Measurements from ENCODE around the gene MARVELD1.
A peak's percentile ranks its signal among the peaks of the same experiment; 100 is the strongest.

MARVELD1 gene

DNA sequence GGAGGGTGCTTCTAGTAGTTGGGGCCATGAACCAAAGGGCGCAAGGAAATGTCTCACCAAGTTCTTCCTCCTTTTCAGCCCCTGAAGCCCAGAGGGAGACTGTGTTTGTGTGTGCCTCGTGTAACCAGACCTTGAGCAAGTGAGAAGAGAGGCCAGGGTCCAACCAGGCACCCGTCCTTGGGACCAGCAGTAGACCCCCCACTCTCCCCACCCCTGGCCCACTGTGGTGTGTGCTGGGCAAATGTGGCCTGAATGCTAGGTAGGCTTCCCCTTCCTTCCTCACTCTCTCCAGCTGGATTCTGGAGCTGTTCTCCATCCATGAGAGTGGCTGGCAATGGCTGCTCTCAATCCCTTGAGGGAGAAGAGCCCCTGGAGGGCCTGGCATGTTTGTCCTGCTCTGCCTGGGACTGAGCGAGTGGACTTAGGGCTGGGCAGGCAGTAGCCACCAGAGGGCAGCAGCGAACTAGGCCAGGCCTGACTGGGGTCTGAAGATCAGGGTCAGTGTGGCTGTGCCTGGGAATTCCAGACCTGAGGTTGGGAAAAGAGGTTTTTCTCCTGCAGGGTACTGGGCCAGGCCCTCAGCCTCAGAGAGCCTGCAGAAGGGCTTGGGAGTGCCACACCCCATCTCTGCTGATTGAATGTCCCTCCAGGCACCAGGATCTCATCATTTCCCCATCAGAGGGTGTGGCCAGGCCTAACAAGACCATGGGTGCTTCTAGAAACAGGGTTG, 45.8 kb downstream of the MARVELD1 start:
- DNase-seq: peak; percentile 50 to 54

- DNase-seq: no peak
Observed at GRCh38 chr10:97759946-97760345, 46.4 kb downstream of the MARVELD1 start.

- DNase-seq: no peak
Observed at GRCh38 chr10:97760461-97761257, 47.1 kb downstream of the MARVELD1 start.

- DNase-seq: no peak
Observed at GRCh38 chr10:97761331-97761865, 47.9 kb downstream of the MARVELD1 start.

- no peak for DNase-seq
Observed at GRCh38 chr10:97762056-97762455, 48.5 kb downstream of the MARVELD1 start.

DNA sequence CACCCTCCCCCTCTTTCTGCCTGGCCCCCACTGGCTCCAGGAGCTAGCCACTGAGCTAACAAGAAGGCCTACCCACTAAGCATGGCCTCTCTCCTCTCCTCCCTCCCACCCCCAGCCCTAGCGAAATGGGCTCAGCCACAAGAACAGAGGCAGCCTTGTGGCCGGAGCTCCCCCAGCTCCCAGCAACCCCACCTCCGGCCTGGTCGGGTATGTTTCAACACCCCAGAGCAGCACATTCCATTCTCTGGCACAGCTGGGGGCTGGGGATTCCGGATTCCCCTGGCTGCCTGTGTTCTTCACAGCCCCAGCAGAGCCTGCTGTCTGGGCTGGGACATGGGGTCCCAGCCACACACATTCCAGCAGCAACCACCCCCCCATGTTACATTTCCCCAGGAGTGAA, 49.3 kb downstream of the MARVELD1 start:
- DNase-seq: no peak

- no peak for DNase-seq
Observed at GRCh38 chr10:97763411-97763810, 49.9 kb downstream of the MARVELD1 start.

- DNase-seq: no peak
Observed at GRCh38 chr10:97763947-97764346, 50.4 kb downstream of the MARVELD1 start.

DNA sequence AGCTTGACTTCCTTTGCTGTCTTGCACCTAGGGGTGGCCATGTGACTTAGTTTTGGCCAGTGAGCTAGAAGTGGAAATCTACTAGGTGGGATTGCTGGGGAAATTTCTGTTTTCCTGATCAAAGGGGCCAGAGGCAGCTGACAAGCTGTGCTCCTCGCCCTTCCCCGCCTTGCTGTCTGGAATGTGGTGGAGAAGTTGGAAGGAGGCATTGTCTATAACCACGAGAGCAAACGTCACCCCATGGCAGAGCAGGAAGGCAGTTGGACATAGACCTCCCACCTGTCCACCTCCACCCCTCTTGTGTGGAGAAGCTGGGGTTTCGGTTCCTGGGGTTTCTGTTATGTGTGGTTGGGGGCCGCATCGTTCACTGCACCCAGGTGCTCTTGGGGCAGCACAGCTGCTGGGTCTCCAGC, 51.0 kb downstream of the MARVELD1 start:
- no peak for DNase-seq

DNA sequence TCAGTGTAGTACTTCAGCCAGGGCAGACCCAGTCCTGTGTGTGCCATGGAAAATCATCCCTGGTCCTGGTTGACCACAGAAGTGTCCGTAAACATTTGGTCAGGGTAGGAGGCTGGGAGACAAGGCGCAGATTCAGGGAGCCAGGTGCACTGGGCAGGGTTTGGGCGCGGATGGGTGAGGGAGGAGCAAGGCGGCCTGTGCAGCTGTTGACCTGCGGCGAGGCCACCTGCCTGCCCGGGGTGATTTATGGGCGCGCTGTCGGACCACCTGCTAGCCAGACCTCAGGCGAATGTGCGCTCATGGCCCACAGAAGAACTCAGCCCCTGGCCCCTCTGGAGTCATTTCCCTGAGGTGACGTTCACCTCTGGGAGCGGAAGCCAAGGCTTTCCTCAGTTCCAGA, 51.7 kb downstream of the MARVELD1 start:
- no peak for DNase-seq

DNA sequence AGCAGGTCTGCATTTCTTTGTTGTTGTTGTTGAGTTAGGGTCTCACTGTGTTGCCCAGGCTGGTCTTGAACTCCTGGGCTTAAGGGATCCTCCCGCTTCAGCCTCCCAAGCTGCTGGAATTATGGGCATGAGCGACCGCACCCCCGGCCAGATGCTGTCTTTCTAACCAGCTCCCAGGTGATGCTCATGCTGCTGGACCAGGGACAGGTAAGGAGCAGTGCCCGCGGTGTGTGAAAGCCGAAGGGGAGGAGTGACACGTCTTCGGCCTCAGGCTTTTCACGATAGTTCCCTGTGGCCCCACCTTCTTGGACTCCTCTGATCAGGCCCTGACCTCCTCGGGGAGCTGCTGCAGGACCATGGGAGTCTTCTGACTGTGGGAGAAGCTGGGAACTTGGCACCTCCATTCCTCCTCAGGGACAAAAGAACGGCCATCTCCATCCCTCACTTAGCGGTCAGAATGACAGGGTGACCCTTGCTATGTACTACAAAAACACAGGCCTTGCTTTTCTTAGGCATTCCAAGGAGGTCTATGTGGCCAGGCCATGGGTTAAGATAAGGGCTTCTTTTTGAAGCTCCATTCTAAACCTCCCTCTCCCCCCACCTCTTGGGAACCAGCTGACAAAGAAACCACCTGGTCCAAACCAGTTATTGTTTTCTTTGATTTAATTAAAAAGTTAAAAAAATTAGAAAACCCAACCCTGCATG, 52.7 kb downstream of the MARVELD1 start:
- DNase-seq: no peak

DNA sequence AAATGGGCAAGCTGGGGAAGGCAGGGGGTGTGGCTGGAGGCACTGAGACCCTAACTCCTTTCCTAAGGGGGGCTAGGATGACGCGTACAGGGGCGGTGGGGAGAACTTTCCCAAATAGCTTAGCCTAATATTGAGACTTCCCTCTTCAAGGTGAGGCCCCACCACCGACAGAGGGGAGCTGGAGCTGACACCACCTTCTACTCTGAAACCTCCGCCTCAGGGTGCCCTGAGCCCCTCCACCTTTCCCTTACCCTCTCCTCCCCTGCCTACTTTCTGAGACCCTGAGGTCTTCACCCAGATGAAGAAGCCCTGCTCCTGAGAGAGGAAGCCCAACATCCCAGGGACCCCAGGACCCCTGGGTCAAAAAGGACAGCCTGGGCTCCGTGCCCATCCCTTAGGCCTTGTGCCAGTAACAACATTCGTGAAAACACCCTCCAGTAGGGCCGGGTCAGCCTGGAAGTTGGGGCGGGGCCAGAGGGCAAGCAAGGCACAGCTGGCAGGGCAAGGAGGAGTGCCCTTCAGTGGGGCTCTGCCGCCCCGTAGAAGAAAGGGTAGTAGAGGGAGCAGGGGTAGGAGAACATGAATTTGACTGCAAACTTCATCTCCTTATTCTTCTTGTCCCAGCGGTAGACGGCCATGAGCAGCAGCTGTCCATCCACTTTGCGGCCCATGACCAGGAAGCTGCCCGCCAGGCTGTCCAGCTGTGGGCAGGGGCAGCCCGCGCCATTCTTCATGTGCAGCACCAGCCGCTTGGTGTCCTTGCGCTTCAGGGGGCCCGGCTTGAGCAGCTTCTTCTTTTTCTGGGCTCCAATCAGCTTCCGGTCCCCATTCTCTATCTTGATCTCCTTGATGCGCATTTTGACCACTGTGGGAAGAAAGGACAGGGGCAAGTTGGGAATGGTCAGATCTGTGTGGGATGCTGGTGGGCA, 53.7 kb downstream of the MARVELD1 start:
- DNase-seq: no peak

Data from inflammatory macrophage (primary cell).